ENCODE results near the gene PLEKHF1.
"Not testable (repeated sequence)": the region's sequence is repeated elsewhere in the genome, so short reads cannot be mapped to it uniquely, and the experiment has no call there.

Gene PLEKHF1, protein sequence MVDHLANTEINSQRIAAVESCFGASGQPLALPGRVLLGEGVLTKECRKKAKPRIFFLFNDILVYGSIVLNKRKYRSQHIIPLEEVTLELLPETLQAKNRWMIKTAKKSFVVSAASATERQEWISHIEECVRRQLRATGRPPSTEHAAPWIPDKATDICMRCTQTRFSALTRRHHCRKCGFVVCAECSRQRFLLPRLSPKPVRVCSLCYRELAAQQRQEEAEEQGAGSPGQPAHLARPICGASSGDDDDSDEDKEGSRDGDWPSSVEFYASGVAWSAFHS

DNA sequence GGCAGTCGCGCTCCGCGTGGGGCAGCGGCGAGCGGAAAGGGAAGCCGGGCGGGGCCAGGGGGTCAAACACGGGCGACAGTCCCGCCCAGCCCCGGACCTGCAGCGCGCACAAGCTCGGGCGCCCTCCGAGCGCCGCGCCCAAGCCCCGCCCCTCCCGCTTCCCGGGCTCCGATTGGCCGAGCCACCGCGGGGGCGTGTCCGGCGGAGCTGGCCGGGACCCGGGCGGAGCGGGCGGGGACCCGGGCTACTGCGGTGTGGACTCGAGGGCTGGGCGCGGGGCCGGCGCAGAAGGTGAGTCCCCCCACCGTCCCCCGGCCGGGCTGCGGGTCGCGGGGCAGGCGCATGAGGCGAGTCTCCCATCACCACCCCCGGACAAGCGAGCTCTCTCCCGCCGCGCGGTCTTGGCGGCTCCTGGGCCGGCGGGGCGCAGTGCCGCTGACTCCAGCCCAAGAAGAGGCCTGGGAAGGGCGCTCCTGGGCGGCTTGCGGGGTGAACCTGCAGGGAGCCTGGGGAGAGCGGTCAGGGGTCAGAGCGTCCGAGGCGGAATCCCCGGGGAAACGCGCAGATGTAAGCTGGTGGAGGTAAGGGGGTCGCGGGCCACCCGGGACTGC is at the start of gene PLEKHF1:
TSS of gene PLEKHF1 (plus strand) at position 247 of the 611 bp plus-strand sequence. CDS start 8,379 bp downstream, outside the sequence.
- DNase-seq, result peak; percentile 77 to 88

DNA sequence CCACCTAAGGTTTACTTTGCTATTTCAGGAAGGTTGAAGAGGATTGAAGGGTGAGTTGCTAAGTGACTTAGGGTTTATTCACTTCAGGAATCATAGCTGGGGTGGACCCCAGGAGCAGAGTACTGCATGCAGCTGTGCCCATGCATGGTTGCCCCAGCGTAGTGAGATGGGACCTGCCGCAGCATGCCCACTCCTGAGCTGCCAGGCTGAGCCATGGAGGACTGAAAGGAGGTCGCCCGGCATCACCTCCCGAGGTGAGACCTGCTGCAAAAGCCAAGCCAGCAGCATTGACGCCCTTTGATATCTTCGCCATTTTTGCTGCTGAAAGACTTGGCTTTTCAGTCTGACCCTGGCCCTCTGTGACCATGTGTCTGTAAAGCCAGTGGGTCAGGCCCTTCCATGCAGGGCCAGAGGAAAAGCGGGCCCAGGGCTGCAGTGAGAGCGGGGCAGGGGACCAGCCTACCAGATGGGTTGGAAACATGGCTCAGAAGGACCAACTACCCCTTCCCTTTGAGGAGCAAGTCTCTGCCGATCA is 49.3 kb upstream of the PLEKHF1 start:
- no peak for DNase-seq

DNA sequence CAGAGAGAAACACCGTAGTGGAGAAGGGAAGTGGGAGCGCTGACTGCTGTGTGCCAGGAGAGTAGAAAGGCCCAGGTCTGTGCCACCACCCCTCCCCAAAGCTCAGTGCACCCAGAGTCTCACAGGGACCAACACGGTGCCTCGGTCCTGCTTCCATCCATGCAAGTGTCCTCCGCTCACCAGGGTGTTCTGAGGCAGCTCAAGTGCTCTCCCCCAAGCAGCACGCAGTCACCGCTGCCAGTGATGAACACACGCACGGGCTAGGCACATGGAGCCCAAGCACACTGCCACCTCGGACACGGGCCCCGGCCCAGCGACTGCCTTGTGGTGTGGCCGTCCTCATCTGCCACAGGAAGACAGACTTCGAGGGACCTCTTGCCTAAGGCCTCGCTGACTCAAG is 48.7 kb upstream of the PLEKHF1 start:
- no peak for DNase-seq

DNA sequence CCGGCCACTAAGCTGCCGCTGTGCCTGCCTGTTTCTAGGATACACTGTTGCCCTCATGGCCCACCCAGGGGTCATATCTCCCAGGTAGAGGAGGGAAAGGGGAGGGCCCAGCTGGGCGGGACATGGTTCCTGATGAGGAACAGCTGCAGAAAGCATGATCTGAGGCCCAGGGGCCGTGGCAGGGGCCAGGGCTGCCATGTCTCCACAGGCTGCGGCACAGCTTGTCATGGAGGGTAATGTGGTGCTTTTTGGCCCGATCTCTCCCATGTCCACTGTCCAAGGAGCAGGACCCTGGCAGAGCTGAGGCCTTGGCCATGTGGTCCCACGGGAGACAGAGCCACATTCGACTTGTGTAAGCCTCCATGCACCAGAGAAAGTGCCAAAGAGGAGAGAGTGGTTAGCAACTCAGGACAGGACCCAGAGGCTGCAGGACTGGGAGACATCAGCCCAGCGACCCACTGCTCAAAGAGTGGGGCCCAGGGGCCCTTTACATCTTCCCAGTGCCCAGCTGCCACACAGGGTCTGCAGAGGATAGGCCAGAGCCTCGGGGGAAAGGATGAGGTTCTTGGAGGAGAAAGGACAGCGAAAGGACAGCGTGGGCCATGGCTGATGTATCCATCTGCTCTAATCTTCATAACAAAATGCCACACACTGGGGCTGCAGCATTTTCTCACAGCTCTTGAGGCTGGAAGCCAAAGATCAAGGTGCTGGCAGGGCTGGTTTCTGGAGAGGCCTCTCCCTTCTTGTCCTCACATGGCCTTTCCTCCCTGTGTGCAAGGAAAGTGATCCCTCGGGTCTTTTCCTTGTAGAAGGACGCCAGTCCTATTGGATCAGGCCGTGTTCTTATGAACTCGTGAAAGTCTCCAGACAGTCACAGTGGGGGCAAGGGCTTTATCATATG is 47.6 kb upstream of the PLEKHF1 start:
- no peak for DNase-seq

DNA sequence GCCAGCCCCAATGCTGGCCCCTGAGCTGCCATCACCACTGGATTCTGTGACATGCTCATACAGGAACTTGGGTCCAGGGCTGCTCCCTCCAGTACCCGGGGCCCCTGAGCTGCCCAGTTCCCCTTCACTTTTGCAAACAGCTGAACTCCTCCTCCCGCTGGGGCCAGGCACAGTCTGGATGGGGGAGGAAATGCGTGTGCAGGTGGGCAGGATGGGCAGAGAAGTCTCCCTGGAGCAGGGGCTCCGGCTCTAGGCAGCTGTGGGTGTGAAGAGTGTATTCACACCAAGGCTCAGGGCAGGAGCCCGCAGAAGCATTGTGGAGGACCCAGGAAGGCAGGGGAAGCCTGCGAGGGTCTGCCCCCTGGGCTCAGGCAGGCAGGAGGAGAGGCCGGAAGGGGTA is 46.8 kb upstream of the PLEKHF1 start:
- no peak for DNase-seq

DNA sequence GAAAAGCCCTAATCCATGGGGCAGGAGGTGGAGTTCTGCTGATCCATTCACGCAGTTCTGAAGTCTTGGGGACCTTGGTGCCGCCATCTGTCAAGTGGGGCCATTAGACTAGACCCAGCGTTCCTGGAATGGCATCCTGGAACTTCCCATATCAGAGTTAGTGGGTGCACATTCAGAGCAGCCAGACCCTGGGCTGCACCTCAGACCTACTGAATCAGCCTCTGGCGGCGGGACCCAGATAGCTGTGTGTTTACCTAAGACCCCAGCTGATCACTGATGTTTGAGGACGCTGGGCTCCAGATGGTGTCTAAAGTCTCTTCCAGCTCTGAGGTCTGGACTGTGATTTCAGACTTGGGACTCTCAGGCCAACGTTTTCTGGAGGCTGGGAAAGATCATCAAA is 46.4 kb upstream of the PLEKHF1 start:
- no peak for DNase-seq

DNA sequence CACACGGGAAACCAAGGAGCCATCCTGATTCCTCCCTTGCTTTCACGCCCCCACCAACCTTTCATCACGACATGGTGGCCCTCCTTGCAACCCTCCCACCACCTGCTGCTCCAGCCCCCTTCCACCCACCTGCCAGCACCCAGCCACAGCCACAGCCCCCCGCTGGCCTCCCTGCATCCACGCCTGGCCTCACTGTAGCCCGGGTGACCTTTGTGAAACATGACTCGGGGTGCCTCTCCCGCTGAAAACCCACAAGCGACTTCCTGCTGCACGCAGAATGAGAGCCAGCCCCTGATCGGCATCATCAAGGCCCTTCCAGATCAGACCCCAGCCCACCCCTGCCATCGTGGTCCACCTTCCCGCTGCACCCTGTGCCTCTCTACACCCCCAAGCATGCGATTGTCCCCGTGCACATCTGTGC is 44.3 kb upstream of the PLEKHF1 start:
- no peak for DNase-seq

DNA sequence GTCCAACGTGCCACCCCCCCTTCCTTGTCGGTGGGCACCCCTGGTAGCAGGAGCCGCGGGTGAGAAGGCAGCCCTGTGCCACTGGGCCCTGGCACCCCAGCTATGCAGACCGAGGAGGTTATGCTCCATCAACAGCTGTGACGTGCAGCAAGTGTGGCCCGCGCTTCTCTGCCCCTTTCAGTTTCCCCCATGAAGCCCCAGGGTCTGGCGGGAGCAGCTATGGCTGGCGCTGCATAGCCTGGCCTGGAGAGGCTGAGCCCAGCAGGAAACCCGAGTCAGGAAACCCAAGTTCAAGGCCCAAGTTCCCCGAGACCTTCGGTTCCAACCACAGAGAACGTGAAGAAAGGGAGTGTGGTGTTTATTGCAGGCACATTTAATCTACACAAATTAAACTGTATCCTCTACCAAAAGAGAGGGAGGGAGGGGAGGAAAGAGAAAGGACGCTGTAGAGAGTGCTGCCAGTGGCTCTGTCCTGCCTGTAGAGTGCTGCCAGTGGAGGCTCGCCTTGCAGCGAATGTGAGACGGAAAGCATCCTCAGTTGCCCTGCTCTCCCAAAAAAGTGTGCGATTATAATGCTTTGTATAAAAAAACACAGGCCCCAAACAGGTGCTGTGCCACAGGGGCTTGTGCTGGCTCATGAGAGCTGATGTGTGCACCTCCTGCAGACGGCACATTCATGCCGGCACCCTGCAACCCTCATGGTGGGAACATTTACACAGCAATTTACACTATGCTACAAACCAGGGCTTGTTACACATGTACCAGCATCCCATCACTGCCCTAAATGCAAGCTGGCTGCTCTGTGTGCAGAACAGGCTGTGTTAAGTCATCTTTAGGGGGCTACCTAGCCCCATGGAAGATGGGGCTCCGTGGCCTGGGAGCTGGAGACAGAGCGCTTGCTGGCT is 42.8 kb upstream of the PLEKHF1 start:
- DNase-seq, result no peak

DNA sequence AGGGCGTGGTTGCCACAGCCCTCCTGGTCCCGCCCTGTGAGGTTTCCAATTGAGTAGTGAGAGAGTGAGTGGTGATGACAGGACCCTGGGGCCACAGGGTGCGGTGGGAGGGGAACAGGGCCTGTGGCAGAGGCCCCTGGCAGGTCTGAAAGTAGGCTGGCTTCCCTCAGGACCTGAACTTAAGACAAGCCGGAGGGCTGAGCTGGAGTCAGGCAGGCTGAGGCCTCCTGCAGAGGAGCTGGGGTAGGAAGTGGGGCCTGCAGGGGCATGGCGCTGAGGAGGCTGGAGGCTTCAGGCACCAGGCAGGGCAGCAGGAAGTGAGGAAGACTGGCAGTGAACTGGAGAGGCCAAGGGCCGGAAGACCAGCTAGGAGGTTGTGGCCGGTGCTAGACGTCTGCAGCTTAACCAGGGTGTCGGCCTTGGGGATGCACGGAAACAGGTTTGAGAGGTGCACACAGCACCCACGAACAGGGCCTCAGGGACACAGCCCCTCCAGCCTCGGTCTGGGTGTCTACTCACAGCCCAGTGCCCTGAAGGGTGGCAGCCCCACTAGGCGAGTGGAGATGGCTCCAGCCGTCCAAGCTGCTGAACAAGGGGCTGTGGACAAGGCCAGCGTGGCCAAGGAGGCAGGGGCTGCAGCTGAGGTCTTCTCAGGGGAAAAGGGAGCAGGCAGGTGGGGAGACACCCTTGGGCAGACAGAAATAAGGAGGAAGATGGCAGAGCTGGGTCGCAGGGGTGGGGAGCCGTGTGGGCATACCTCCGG is 41.4 kb upstream of the PLEKHF1 start:
- DNase-seq, result no peak

DNA sequence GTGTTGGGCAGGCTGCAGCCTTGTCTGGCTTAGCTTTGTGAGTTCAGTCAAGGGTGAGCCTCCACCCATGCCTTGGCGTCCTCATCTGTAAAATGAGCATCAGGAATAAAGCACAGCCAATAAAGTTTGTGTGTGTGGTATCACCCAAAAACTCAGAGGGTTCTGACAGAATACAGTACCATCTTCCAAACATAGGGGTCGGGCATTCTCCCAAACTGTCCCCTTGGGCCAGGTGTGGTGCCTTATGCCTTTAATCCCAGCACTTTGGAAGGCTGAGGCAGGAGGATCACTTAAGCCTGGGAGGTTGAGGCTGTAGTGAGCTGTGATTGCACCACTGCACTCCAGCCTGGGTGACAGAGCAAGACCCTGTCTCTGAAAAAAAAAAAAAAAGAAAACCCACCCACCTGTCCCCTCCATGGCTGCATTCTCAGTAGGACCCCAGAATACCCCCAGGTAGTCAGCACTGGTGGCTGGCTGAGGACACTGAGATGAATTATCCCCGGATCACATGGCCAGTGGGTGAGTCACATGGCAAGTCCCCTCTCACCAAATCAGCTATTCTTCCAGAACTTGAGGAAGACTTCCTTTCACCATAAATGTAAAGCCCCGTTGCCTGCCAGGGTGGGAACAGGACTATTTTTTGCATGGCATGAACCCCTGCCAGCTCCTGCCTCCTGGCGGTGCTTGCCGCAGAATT is 40.6 kb upstream of the PLEKHF1 start:
- no peak for DNase-seq

DNA sequence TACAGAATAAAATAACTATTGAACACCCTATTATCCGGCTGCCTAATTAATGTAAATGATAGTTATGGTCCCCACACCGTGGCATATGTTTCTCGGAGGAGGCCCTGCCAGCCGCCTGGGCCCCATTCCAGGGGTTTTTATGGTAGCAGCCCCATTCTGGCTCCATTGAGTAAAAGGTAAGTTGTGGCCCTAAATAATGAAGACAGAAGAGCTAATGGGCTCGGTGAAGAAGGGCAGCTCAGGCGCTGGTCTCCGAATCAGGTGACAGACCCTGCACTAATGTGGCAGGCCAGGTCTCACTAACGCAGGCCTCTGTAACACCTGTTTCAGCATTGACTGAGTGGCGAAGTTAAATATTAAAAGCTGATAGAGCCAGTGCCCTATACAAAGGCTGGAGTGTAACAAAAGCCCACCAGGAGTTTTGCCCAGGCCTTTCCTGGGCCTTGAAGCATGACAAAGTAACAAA is 40.0 kb upstream of the PLEKHF1 start:
- DNase-seq, result no peak

DNA sequence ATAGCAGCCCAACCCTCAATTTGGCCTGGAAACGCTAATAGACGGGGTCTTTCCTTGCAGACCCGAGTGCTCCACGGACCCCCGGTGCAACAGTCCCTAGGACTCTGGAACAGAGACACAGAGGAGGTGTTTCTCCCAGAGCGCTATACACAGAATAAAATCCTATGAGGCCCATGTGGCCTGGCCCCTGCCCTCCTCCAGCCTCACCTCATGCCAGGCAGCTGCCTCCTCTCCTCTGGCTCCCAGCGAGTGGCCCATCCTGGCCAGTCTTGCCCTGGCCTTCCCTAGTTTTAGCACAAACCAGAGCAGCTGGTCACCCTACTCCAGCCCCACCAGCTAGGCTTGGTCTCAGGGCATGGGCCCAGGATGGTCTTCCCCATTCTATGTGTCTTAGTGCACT is 38.9 kb upstream of the PLEKHF1 start:
- no peak for DNase-seq

DNA sequence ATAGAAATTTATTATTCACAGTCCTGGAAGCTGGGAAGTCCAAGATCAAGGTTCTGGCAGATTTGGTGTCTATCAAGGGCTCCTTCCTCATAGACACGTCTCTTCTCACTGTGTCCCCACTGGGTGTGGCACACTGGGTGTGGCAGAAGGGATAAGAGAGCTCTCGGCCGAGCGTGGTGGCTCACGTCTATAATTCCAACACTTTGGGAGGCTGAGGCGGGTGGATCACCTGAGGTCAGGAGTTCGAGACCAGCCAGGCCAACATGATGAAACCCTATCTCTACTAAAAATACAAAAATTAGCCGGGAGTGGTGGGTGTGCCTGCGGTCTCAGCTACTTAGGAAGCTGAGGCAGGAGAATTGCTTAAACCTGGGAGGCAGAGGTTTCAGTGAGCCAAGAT is 38.4 kb upstream of the PLEKHF1 start:
- DNase-seq, result not testable (repeated sequence)

DNA sequence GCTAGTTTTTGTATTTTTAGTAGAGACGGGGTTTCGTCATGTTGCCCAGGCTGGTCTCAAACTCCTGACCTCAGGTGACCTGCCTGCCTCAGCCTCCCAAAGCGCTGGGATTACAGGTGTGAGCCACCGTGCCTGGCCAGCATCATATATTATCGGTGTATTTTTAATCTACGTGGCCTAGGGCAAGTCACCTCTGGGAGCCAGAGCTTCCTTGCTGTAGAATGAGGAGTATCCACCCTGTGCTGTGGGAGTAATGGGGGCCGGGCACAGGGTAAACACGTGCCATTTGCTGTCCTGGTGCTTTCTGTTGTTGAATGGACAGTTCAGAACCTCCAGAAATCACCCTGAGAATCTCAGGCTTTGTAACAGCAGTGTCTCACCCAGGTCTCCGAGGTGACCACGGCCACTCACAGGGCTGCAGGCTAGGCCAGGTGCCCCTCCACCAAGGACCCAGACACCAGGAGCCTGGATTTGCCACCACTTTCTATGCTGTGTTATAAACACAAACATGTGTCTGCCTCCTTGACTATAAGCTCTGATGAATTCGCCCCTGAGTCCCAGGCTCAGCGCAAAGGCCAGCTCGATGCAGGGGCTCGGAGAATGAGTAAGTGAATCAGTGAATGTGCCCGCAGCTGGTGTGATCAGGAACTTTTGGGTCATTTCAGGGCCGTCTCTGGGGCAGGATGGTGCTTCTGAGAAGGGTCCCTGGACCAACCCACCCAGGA is 36.4 kb upstream of the PLEKHF1 start:
- DNase-seq, result no peak

DNA sequence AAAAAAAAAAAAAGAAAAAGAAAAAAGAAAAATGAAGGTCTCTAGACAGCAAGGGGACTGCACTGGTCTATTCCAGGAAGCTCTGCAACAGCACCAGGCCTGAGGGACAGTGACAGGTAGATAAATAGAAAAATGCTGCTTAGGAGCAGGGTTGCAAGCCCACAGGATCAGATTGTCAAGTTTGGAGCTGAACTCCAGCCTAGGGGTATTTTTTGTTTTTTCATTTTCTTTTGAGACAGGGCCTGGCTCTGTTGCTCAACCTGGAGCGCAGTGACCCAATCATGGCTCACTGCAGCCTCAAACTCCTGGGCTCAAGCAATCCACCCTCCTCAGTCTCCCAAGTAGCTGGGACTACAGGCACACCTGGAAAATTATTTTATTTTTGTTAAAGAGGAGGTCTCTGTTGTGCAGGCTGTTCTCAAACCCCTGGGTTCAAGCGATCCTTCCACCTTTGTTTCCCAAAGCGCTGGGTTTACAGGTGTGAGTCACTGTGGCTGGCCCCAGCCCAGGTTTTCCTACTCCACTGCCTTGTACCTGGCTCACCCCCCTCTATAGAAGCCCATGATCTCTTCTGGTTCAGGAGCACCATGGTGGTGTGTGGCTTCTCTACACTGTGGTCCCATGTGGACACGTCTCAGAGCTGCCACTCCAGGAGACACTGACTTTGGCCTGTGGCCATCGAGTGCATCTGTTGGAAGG is 35.3 kb upstream of the PLEKHF1 start:
- no peak for DNase-seq

DNA sequence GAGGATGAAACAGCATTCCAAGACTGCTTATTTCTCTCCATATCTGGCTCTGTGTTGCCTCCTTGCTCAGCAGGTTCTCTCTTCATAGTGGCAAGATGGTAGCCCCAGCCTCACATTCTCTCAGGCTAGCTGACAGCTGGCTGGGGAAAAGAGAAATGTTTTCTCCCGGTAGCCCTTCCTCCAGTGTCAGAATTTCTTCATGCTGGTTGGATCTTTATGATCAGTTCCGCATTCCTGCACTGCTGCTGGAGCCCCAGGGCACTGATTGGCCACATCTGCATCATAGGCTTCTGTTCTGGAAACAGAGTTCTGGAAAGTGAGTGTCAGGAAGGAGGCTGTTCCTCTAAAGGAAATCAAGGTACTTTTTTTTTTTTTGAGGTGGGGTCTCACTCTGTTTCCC is 34.6 kb upstream of the PLEKHF1 start:
- DNase-seq, result no peak

DNA sequence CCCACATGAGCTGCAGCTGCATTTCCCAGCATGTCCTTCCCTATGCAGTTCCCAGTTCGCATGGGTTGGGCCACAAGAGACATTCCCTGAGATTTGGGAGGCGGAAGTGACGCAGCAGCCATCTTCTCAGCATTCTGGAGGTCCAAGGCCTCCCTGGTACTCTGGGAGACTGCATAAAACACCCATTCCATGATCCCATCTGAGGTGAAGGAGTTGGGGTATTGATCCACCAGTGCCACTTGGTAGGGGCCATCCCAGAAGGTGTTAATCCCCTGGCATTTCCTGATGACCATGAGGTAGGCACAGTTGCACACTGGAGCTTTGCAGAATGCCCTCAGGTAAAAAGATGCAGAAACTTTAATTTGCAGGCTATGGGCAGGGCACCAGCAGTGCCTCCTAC is 33.8 kb upstream of the PLEKHF1 start:
- no peak for DNase-seq

DNA sequence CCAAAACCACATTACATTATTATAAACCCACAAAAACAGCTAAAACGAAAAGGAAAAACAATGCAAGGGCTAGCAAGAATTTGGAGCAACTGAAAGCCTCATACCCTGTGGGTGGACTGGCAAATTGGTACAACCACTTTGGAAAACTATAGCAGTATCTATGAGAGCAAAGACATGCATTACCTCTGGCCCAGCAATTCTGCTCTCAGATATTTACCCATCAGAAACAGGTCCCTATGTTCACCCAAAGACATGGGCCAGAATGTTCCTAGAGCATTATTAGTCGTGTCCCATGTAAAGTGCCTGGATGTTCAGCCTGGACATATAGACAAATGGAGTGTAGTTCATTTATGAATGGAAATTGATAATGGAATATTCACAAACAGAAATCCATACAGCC is 31.3 kb upstream of the PLEKHF1 start:
- no peak for DNase-seq

DNA sequence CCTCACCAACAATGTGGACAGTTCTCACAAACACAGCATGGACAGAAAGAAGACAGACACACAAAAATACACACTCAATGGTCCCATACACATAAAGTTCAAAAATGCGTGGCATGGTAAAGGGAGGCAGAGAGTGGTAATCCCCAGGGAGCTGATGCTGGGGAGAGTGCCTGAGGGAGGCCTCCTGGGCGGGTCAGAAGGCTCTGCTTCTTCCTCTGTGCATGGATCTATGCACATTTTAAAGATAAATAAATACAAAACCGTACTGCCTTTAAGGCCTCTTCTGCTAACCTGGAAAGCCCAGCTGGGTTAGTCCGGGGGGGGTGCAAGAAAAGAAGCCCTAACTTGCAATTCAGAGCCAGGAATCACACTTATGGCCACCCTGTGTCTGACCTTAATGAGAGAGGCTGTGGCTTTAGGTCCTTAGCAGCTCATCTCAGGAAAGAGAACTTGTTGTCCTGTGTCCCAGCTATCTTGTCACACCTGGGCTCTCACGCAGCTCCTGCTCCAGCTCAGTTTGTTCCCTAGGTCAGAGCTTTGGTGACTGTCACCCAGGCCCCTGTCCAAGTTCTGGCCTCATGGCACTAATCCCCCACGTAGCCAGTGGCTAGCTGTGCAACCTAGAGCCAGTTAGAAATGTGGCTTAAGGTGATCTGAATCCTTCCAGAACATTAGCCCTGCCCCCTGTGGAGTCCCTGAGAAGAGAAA is 30.7 kb upstream of the PLEKHF1 start:
- no peak for DNase-seq

Measured in hippocampal formation (tissue), 2 donors.